Mononuclear cell (primary cell): ENCODE results near the gene PYM1. TPM values are rescaled to one million over a fixed set of nuclear protein-coding genes. Genes with fewer than 3 reads are reported as not detected.
"Not testable (repeated sequence)": the region's sequence is repeated elsewhere in the genome, so short reads cannot be mapped to it uniquely, and the experiment has no call there.

Experiments used
- H3K27me3 ChIP-seq: 2 replicates; pipeline ENCODE4 v1.6.0; 2011; ENCODE audit warnings: low read length, control low read depth; ENCODE audit not compliant: insufficient read depth
- H3K4me1 ChIP-seq: 2 replicates; pipeline ENCODE4 v1.5.1; 2011; ENCODE audit warnings: mild to moderate bottlenecking, low read length, control low read depth; ENCODE audit not compliant: insufficient read depth
- H3K4me3 ChIP-seq: 2 replicates; pipeline ENCODE4 v1.5.1; 2011; ENCODE audit warnings: mild to moderate bottlenecking, low read length, moderate library complexity
- H3K9me3 ChIP-seq: 2 replicates; pipeline ENCODE4 v1.5.1; 2011; ENCODE audit warnings: low read depth, mild to moderate bottlenecking, control low read depth, low read length
- total RNA-seq: library from RNA; depleted of rRNA; stranded (reverse); fragments of >200 nt; gene quantifications from one replicate; pipeline ENCODE4 v1.2.3, GENCODE V29; 2012

The PYM1 gene
- total RNA-seq, 1 donor = 21.2 TPM

- Histone ChIP-seq H3K4me3 (no peak overlapping the region), H3K4me1 (no peaks in the 10 kb centered on the region), H3K27me3 (no peaks in the 10 kb centered on the region), H3K9me3 (no peaks in the 10 kb centered on the region)
These were observed 21.6 kb downstream of the PYM1 start for GRCh38 chr12:55906056-55906455.

GRCh38 chr12:55901881-55902490, 25.7 kb downstream of the PYM1 start:
- Histone ChIP-seq H3K9me3 (no peaks in the 10 kb centered on the region), H3K27me3 (no peaks in the 10 kb centered on the region), H3K4me1 (no peaks in the 10 kb centered on the region), H3K4me3 (no peak overlapping the region)

GRCh38 chr12:55899082-55899481, 28.6 kb downstream of the PYM1 start:
- Histone ChIP-seq H3K27me3 (no peaks in the 10 kb centered on the region), H3K4me3 (no peak overlapping the region), H3K9me3 (no peaks in the 10 kb centered on the region), H3K4me1 (no peaks in the 10 kb centered on the region)

GRCh38 chr12:55893723-55894122, 34.0 kb downstream of the PYM1 start:
- no peaks in the 10 kb centered on the region for H3K9me3 ChIP-seq
- no peak overlapping the region for H3K4me3 ChIP-seq
- no peaks in the 10 kb centered on the region for H3K4me1 ChIP-seq
- no peaks in the 10 kb centered on the region for H3K27me3 ChIP-seq

- no peaks in the 10 kb centered on the region for H3K4me1 ChIP-seq
- H3K9me3 ChIP-seq = no peaks in the 10 kb centered on the region
- no peaks in the 10 kb centered on the region for H3K27me3 ChIP-seq
- no peak overlapping the region for H3K4me3 ChIP-seq
These were observed 36.4 kb downstream of the PYM1 start for GRCh38 chr12:55891310-55891709.

GRCh38 chr12:55885113-55885512, 42.6 kb downstream of the PYM1 start:
- Histone ChIP-seq H3K27me3 (no peaks in the 10 kb centered on the region), H3K4me3 (no peak overlapping the region), H3K9me3 (no peaks in the 10 kb centered on the region), H3K4me1 (no peaks in the 10 kb centered on the region)

GRCh38 chr12:55877824-55878223, 49.9 kb downstream of the PYM1 start:
- no peaks in the 10 kb centered on the region for H3K9me3 ChIP-seq
- H3K4me3 ChIP-seq = no peak overlapping the region
- no peaks in the 10 kb centered on the region for H3K27me3 ChIP-seq
- H3K4me1 ChIP-seq = no peaks in the 10 kb centered on the region

- no peaks in the 10 kb centered on the region for H3K4me1 ChIP-seq
- H3K4me3 ChIP-seq = no peak overlapping the region
- no peaks in the 10 kb centered on the region for H3K9me3 ChIP-seq
- no peaks in the 10 kb centered on the region for H3K27me3 ChIP-seq
These were observed 51.8 kb downstream of the PYM1 start for GRCh38 chr12:55875704-55876467.

- Histone ChIP-seq H3K27me3 (no peaks in the 10 kb centered on the region), H3K4me3 (no peak overlapping the region), H3K9me3 (no peaks in the 10 kb centered on the region), H3K4me1 (no peaks in the 10 kb centered on the region)
These were observed 53.3 kb downstream of the PYM1 start for GRCh38 chr12:55874443-55874842.

- H3K4me1 ChIP-seq, H3K4me3 ChIP-seq, H3K27me3 ChIP-seq, H3K9me3 ChIP-seq: not testable (repeated sequence)
These were observed 61.2 kb downstream of the PYM1 start for GRCh38 chr12:55866454-55867004.

- Histone ChIP-seq H3K27me3 (no peaks in the 10 kb centered on the region), H3K9me3 (no peaks in the 10 kb centered on the region), H3K4me3 (no peak overlapping the region), H3K4me1 (no peaks in the 10 kb centered on the region)
These were observed 62.4 kb downstream of the PYM1 start for GRCh38 chr12:55865327-55865726.

GRCh38 chr12:55862931-55863330, 64.8 kb downstream of the PYM1 start:
- H3K9me3 ChIP-seq, H3K27me3 ChIP-seq, H3K4me3 ChIP-seq, H3K4me1 ChIP-seq: not testable (repeated sequence)

GRCh38 chr12:55862286-55862685, 65.4 kb downstream of the PYM1 start:
- Histone ChIP-seq H3K27me3 (no peaks in the 10 kb centered on the region), H3K4me1 (no peaks in the 10 kb centered on the region), H3K4me3 (no peak overlapping the region), H3K9me3 (no peaks in the 10 kb centered on the region)

GRCh38 chr12:55861871-55862270, 65.8 kb downstream of the PYM1 start:
- Histone ChIP-seq H3K9me3 (no peaks in the 10 kb centered on the region), H3K4me3 (no peak overlapping the region), H3K27me3 (no peaks in the 10 kb centered on the region), H3K4me1 (no peaks in the 10 kb centered on the region)

- H3K4me1 ChIP-seq = no peaks in the 10 kb centered on the region
- no peaks in the 10 kb centered on the region for H3K27me3 ChIP-seq
- H3K9me3 ChIP-seq = no peaks in the 10 kb centered on the region
- no peak overlapping the region for H3K4me3 ChIP-seq
These were observed 66.3 kb downstream of the PYM1 start for GRCh38 chr12:55861396-55861795.

- no peaks in the 10 kb centered on the region for H3K27me3 ChIP-seq
- no peak overlapping the region for H3K4me3 ChIP-seq
- H3K9me3 ChIP-seq = no peaks in the 10 kb centered on the region
- H3K4me1 ChIP-seq = peaks cover 10% of the 10 kb centered on the region
These were observed 75.0 kb downstream of the PYM1 start for GRCh38 chr12:55852740-55853139.
